Left lung (tissue), 10 donors: ENCODE results near the gene PKD2. TPM values are rescaled to one million over a fixed set of nuclear protein-coding genes. Genes with fewer than 3 reads are reported as not detected.

ENCODE experiments used
- ATAC-seq: fragments of 200-7000 bp; cut with Tn5 transposase; one replicate; pipeline ENCODE4 v1.9.1; 2020; ENCODE audit warnings: moderate library complexity
- DNase-seq, 4 donors: peaks; one replicate each; pipeline ENCODE4 v3.0.0-alpha.2; 2013 to 2020
- H3K27ac ChIP-seq, 2 donors: fragments of 200-600 bp; sonication (generic) in 1 of 2; one replicate each; pipeline versions ENCODE4 v1.5.0 to v1.8.0; 2020 to 2021
- H3K27me3 ChIP-seq, 2 donors: fragments of 200-600 bp; sonication (generic) in 1 of 2; one replicate each; pipeline versions ENCODE4 v1.5.0 to v1.8.0; 2020 to 2021
- H3K36me3 ChIP-seq, 2 donors: fragments of 200-600 bp; sonication (generic) in 1 of 2; one replicate each; pipeline versions ENCODE4 v1.5.0 to v1.8.0; 2020 to 2021
- H3K4me1 ChIP-seq, 2 donors: fragments of 200-600 bp; one replicate each; pipeline ENCODE4 v1.8.0; 2021
- H3K4me3 ChIP-seq, 2 donors: fragments of 200-600 bp; sonication (generic) in 1 of 2; one replicate each; pipeline versions ENCODE4 v1.5.0 to v1.8.0; 2020 to 2021; ENCODE audit warnings: mild to moderate bottlenecking in 1 of 2
- H3K9me3 ChIP-seq, 2 donors: fragments of 200-600 bp; sonication (generic) in 1 of 2; one replicate each; pipeline versions ENCODE4 v1.5.0 to v1.8.0; 2020 to 2021
- intact Hi-C, 2 donors: fragments of 100-400 bp; cut with DNase I; formaldehyde crosslinking; loops; one replicate each; pipeline versions ENCODE4 v1.11.2 to v1.14.2; 2022
- polyA plus RNA-seq, 6 donors: library from polyadenylated mRNA; unstranded; fragments of 120-200 nt; gene quantifications; one replicate each; pipeline ENCODE4 v1.2.1, GENCODE V29; 2013; ENCODE audit not compliant: insufficient read length in 6 of 6
- total RNA-seq, 2 donors: library from RNA; stranded (reverse); fragmentation: NEBNext Ultra II Directional; extraction: Animal tissue kit (Norgen Biotek cat#: 25700); gene quantifications; one replicate each; pipeline ENCODE4 v1.2.1, GENCODE V29; 2021
- TF ChIP-seq, protein P1 (sequence below), 2 donors: fragments of 200-600 bp; sonication (generic) in 1 of 2; IDR thresholded peaks; one replicate each; pipeline versions ENCODE4 v1.5.0 to v1.8.0; 2021; ENCODE audit warnings: antibody characterized with exemption in 2 of 2
- donor health status: DM: no; HTN: yes; CAD: no.
- donor health status: DM: no; HTN: no; CAD: no.

PKD2 gene
- total and polyA plus RNA-seq, 8 donors, result 22.6 to 72.4 (median 62.0) TPM

DNA sequence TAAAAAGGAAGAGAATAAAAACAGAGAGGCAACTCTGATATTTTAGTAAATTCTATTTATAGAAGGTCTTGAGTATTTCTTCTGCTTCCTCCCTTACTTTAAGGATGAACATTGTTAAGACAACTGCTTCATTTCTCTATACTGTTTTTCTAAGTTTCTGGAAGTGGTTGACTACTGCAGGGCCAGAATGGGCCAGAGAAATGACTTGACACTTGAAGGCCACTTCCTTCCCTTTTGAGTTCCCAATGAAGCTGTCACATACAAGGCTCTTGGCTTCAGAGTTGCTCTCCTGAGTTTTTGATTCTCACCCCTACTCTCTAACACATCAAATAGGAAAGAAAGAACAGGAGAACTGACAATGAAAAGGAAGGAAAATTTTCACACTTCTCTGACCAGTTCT, 37.6 kb downstream of the PKD2 start:
- Histone ChIP-seq H3K4me1 (peaks cover 0 to 5% of the 10 kb centered on the region in 2 donors), H3K4me3 (no peak overlapping the region), H3K36me3 (peaks cover 0 to 69% of the 10 kb centered on the region in 2 donors), H3K27me3 (no peaks in the 10 kb centered on the region), H3K27ac (no peak overlapping the region), H3K9me3 (no peaks in the 10 kb centered on the region)
- intact Hi-C loops, result no loop called here
- TF ChIP-seq, protein P1, sequence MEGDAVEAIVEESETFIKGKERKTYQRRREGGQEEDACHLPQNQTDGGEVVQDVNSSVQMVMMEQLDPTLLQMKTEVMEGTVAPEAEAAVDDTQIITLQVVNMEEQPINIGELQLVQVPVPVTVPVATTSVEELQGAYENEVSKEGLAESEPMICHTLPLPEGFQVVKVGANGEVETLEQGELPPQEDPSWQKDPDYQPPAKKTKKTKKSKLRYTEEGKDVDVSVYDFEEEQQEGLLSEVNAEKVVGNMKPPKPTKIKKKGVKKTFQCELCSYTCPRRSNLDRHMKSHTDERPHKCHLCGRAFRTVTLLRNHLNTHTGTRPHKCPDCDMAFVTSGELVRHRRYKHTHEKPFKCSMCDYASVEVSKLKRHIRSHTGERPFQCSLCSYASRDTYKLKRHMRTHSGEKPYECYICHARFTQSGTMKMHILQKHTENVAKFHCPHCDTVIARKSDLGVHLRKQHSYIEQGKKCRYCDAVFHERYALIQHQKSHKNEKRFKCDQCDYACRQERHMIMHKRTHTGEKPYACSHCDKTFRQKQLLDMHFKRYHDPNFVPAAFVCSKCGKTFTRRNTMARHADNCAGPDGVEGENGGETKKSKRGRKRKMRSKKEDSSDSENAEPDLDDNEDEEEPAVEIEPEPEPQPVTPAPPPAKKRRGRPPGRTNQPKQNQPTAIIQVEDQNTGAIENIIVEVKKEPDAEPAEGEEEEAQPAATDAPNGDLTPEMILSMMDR (IDR thresholded peaks at IDR 0.05), result no peak
- DNase-seq (no peak), ATAC-seq (no peak)

DNA sequence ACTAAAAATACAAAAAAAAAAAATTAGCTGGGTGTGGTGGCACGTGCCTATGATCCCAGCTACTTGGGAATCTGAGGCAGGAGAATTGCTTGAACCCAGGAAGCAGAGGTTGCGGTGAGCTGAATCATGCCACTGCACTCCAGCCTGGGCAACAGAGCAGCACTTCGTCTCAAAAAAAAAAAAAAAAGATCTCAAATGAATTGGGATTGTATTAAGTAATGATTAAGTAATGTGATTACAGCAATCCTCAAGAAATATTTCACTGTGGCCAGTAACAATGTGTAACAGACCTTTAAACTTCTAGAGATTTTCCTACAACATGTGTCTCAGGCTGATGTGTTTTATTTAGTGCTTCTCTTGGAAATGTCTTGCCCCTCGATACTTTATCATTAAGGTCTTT, 46.8 kb downstream of the PKD2 start:
- TF ChIP-seq, protein P1 (IDR thresholded peaks at IDR 0.05), result no peak
- DNase-seq (no peak), ATAC-seq (no peak)
- intact Hi-C loops, result no loop called here
- no peaks in the 10 kb centered on the region for H3K4me1 ChIP-seq
- H3K9me3 ChIP-seq, result no peaks in the 10 kb centered on the region
- H3K27ac ChIP-seq, result no peak overlapping the region
- H3K4me3 ChIP-seq, result no peak overlapping the region
- no peaks in the 10 kb centered on the region for H3K27me3 ChIP-seq
- H3K36me3 ChIP-seq, result peaks cover 0 to 45% of the 10 kb centered on the region in 2 donors

DNA sequence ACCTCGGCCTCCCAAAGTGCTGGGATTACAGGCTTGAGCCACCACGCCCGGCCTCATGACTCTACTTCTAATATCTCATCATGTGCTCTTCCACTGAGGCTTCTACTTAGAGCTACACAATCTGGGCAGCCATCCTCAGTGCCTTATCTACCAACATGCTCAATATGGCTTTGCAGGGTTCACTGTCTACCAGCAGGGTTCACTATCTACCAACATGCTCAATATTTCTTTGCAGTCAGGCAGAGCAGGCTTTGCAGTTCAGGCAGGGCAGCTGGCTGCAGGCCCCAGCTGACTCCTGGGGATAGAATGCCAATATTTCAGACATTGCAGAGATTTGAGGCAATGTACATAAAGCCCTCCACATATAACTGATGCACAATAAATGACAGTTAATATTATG, 47.5 kb downstream of the PKD2 start:
- intact Hi-C loops, result no loop called here
- H3K4me3 ChIP-seq, result no peak overlapping the region
- DNase-seq, result peak in 2 of 4 donors; percentile 5 to 30
- H3K27me3 ChIP-seq, result no peaks in the 10 kb centered on the region
- peak; percentile 76 for ATAC-seq
- H3K9me3 ChIP-seq, result no peaks in the 10 kb centered on the region
- TF ChIP-seq, protein P1 (IDR thresholded peaks at IDR 0.05), result no peak
- peaks cover 0 to 45% of the 10 kb centered on the region in 2 donors for H3K36me3 ChIP-seq
- no peaks in the 10 kb centered on the region for H3K4me1 ChIP-seq
- H3K27ac ChIP-seq, result no peak overlapping the region

DNA sequence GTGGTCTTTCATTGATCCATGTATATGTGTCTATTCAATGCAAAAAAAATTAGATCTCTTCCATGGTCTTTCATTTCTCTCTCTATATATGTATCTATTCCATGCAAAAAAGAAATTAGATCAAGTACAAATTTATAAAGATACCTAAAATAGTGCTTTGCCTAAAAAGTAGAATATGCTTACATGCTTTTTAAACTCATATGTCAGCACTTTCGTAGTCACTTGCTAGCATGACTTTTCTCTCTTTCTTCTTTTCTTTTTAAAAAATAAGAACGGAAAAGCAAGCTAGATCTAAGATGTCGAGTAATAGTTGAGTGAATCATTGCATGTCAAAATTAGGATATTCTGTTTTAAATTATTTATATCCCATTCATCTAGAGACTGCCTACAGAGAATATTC, 50.9 kb downstream of the PKD2 start:
- Histone ChIP-seq H3K4me1 (no peaks in the 10 kb centered on the region), H3K27me3 (no peaks in the 10 kb centered on the region), H3K4me3 (no peak overlapping the region), H3K9me3 (no peaks in the 10 kb centered on the region), H3K36me3 (peaks cover 0 to 46% of the 10 kb centered on the region in 2 donors), H3K27ac (no peak overlapping the region)
- TF ChIP-seq, protein P1 (IDR thresholded peaks at IDR 0.05), result no peak
- intact Hi-C loops, result no loop called here
- no peak for ATAC-seq
- no peak for DNase-seq

DNA sequence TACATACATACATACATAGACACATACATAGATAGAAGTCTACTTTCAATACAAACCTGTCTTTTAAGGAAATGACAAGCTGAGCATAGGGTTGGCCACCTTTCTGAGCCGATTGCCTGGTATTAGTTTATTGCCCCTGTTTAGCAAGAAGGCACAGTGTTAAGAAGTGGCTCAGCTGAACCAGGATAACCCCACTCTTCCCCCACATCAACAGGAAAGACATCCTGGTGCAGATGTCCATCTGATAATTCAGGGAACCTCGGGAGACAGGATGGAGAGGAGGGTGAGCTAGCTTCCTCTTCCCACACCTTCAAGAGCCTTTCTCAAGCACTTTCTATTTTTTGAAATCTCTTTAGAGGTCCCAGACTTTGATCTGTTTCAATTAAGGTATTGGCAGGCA, 52.3 kb downstream of the PKD2 start:
- Histone ChIP-seq H3K27me3 (no peaks in the 10 kb centered on the region), H3K9me3 (no peaks in the 10 kb centered on the region), H3K36me3 (peaks cover 0 to 57% of the 10 kb centered on the region in 2 donors), H3K27ac (no peak overlapping the region), H3K4me3 (no peak overlapping the region), H3K4me1 (no peaks in the 10 kb centered on the region)
- TF ChIP-seq, protein P1 (IDR thresholded peaks at IDR 0.05), result no peak
- intact Hi-C loops, result no loop called here
- no peak for DNase-seq
- ATAC-seq, result no peak
